ENCODE measurements around the gene FOXK1.
A peak's percentile ranks its signal among the peaks of the same experiment; 100 is the strongest.

Gene FOXK1

GRCh38 chr7:4718075-4718474 lies 36.0 kb downstream of the FOXK1 start:
- Histone ChIP-seq H3K4me3 (ENCODE audit: insufficient read depth, low read depth, low read length, poor library complexity, severe bottlenecking) (no peak overlapping the region), H3K36me3 (ENCODE audit: control insufficient read depth, insufficient read depth, low read length) (peaks cover 10% of the 10 kb centered on the region), H3K27ac (ENCODE audit: insufficient read depth, low read length, poor library complexity, severe bottlenecking) (no peak overlapping the region), H3K4me1 (ENCODE audit: control insufficient read depth, insufficient read depth, low read length, poor library complexity, severe bottlenecking) (peaks cover under 1% of the 10 kb centered on the region), H3K27me3 (replicated peaks; ENCODE audit: control insufficient read depth, insufficient read depth, low read length, poor library complexity, severe bottlenecking) (no peaks in the 10 kb centered on the region), H3K9me3 (ENCODE audit: control insufficient read depth, low read length) (no peaks in the 10 kb centered on the region)
- DNase-seq: no peak

GRCh38 chr7:4720225-4720624 lies 38.1 kb downstream of the FOXK1 start:
- no peak overlapping the region for H3K27ac ChIP-seq (ENCODE audit: insufficient read depth, low read length, poor library complexity, severe bottlenecking)
- no peaks in the 10 kb centered on the region for H3K9me3 ChIP-seq (ENCODE audit: control insufficient read depth, low read length)
- H3K4me3 ChIP-seq (ENCODE audit: insufficient read depth, low read depth, low read length, poor library complexity, severe bottlenecking): no peak overlapping the region
- peaks cover 9% of the 10 kb centered on the region for H3K4me1 ChIP-seq (ENCODE audit: control insufficient read depth, insufficient read depth, low read length, poor library complexity, severe bottlenecking)
- no peak for DNase-seq
- H3K27me3 ChIP-seq (replicated peaks; ENCODE audit: control insufficient read depth, insufficient read depth, low read length, poor library complexity, severe bottlenecking): no peaks in the 10 kb centered on the region
- H3K36me3 ChIP-seq (ENCODE audit: control insufficient read depth, insufficient read depth, low read length): peaks cover 10% of the 10 kb centered on the region

GRCh38 chr7:4722308-4722707 lies 40.2 kb downstream of the FOXK1 start:
- no peaks in the 10 kb centered on the region for H3K27me3 ChIP-seq (replicated peaks; ENCODE audit: control insufficient read depth, insufficient read depth, low read length, poor library complexity, severe bottlenecking)
- peaks cover 10% of the 10 kb centered on the region for H3K36me3 ChIP-seq (ENCODE audit: control insufficient read depth, insufficient read depth, low read length)
- H3K4me1 ChIP-seq (ENCODE audit: control insufficient read depth, insufficient read depth, low read length, poor library complexity, severe bottlenecking): peaks cover 14% of the 10 kb centered on the region
- no peak overlapping the region for H3K4me3 ChIP-seq (ENCODE audit: insufficient read depth, low read depth, low read length, poor library complexity, severe bottlenecking)
- H3K9me3 ChIP-seq (ENCODE audit: control insufficient read depth, low read length): no peaks in the 10 kb centered on the region
- no peak overlapping the region for H3K27ac ChIP-seq (ENCODE audit: insufficient read depth, low read length, poor library complexity, severe bottlenecking)
- no peak for DNase-seq

GRCh38 chr7:4722960-4723630 lies 41.0 kb downstream of the FOXK1 start:
- Histone ChIP-seq H3K4me1 (ENCODE audit: control insufficient read depth, insufficient read depth, low read length, poor library complexity, severe bottlenecking) (peaks cover 14% of the 10 kb centered on the region), H3K36me3 (ENCODE audit: control insufficient read depth, insufficient read depth, low read length) (peaks cover 17% of the 10 kb centered on the region), H3K9me3 (ENCODE audit: control insufficient read depth, low read length) (no peaks in the 10 kb centered on the region), H3K27me3 (replicated peaks; ENCODE audit: control insufficient read depth, insufficient read depth, low read length, poor library complexity, severe bottlenecking) (no peaks in the 10 kb centered on the region), H3K27ac (ENCODE audit: insufficient read depth, low read length, poor library complexity, severe bottlenecking) (no peak overlapping the region), H3K4me3 (ENCODE audit: insufficient read depth, low read depth, low read length, poor library complexity, severe bottlenecking) (no peak overlapping the region)
- DNase-seq: no peak

GRCh38 chr7:4724648-4725013 lies 42.5 kb downstream of the FOXK1 start:
- Histone ChIP-seq H3K4me1 (ENCODE audit: control insufficient read depth, insufficient read depth, low read length, poor library complexity, severe bottlenecking) (peaks cover 14% of the 10 kb centered on the region), H3K9me3 (ENCODE audit: control insufficient read depth, low read length) (no peaks in the 10 kb centered on the region), H3K27me3 (replicated peaks; ENCODE audit: control insufficient read depth, insufficient read depth, low read length, poor library complexity, severe bottlenecking) (no peaks in the 10 kb centered on the region), H3K36me3 (ENCODE audit: control insufficient read depth, insufficient read depth, low read length) (peaks cover 23% of the 10 kb centered on the region), H3K27ac (ENCODE audit: insufficient read depth, low read length, poor library complexity, severe bottlenecking) (peak overlapping the region; percentile 57), H3K4me3 (ENCODE audit: insufficient read depth, low read depth, low read length, poor library complexity, severe bottlenecking) (peak overlapping the region; percentile 57)
- no peak for DNase-seq

GRCh38 chr7:4725014-4725849 lies 43.1 kb downstream of the FOXK1 start:
- Histone ChIP-seq H3K36me3 (ENCODE audit: control insufficient read depth, insufficient read depth, low read length) (peaks cover 25% of the 10 kb centered on the region), H3K4me3 (ENCODE audit: insufficient read depth, low read depth, low read length, poor library complexity, severe bottlenecking) (peak overlapping the region; percentile 57), H3K4me1 (ENCODE audit: control insufficient read depth, insufficient read depth, low read length, poor library complexity, severe bottlenecking) (peaks cover 17% of the 10 kb centered on the region), H3K27ac (ENCODE audit: insufficient read depth, low read length, poor library complexity, severe bottlenecking) (peak overlapping the region; percentile 57), H3K9me3 (ENCODE audit: control insufficient read depth, low read length) (no peaks in the 10 kb centered on the region), H3K27me3 (replicated peaks; ENCODE audit: control insufficient read depth, insufficient read depth, low read length, poor library complexity, severe bottlenecking) (no peaks in the 10 kb centered on the region)
- peak in 1 of 3 donors; percentile 20 for DNase-seq

GRCh38 chr7:4725850-4726450 lies 43.9 kb downstream of the FOXK1 start:
- peak overlapping the region; percentile 57 for H3K27ac ChIP-seq (ENCODE audit: insufficient read depth, low read length, poor library complexity, severe bottlenecking)
- DNase-seq: no peak
- peaks cover 23% of the 10 kb centered on the region for H3K4me1 ChIP-seq (ENCODE audit: control insufficient read depth, insufficient read depth, low read length, poor library complexity, severe bottlenecking)
- no peaks in the 10 kb centered on the region for H3K27me3 ChIP-seq (replicated peaks; ENCODE audit: control insufficient read depth, insufficient read depth, low read length, poor library complexity, severe bottlenecking)
- H3K9me3 ChIP-seq (ENCODE audit: control insufficient read depth, low read length): no peaks in the 10 kb centered on the region
- peak overlapping the region; percentile 57 for H3K4me3 ChIP-seq (ENCODE audit: insufficient read depth, low read depth, low read length, poor library complexity, severe bottlenecking)
- H3K36me3 ChIP-seq (ENCODE audit: control insufficient read depth, insufficient read depth, low read length): peaks cover 25% of the 10 kb centered on the region

- peaks cover 23% of the 10 kb centered on the region for H3K4me1 ChIP-seq (ENCODE audit: control insufficient read depth, insufficient read depth, low read length, poor library complexity, severe bottlenecking)
- H3K4me3 ChIP-seq (ENCODE audit: insufficient read depth, low read depth, low read length, poor library complexity, severe bottlenecking): no peak overlapping the region
- H3K27me3 ChIP-seq (replicated peaks; ENCODE audit: control insufficient read depth, insufficient read depth, low read length, poor library complexity, severe bottlenecking): no peaks in the 10 kb centered on the region
- no peak overlapping the region for H3K27ac ChIP-seq (ENCODE audit: insufficient read depth, low read length, poor library complexity, severe bottlenecking)
- no peak for DNase-seq
- peaks cover 25% of the 10 kb centered on the region for H3K36me3 ChIP-seq (ENCODE audit: control insufficient read depth, insufficient read depth, low read length)
- H3K9me3 ChIP-seq (ENCODE audit: control insufficient read depth, low read length): no peaks in the 10 kb centered on the region
Observed at GRCh38 chr7:4726566-4726965, 44.5 kb downstream of the FOXK1 start.

GRCh38 chr7:4727914-4728705 lies 46.0 kb downstream of the FOXK1 start:
- H3K9me3 ChIP-seq (ENCODE audit: control insufficient read depth, low read length): no peaks in the 10 kb centered on the region
- peaks cover 16% of the 10 kb centered on the region for H3K36me3 ChIP-seq (ENCODE audit: control insufficient read depth, insufficient read depth, low read length)
- peaks cover 23% of the 10 kb centered on the region for H3K4me1 ChIP-seq (ENCODE audit: control insufficient read depth, insufficient read depth, low read length, poor library complexity, severe bottlenecking)
- no peak overlapping the region for H3K4me3 ChIP-seq (ENCODE audit: insufficient read depth, low read depth, low read length, poor library complexity, severe bottlenecking)
- no peaks in the 10 kb centered on the region for H3K27me3 ChIP-seq (replicated peaks; ENCODE audit: control insufficient read depth, insufficient read depth, low read length, poor library complexity, severe bottlenecking)
- DNase-seq: no peak
- H3K27ac ChIP-seq (ENCODE audit: insufficient read depth, low read length, poor library complexity, severe bottlenecking): no peak overlapping the region
